Measurements from ENCODE around the gene SLC22A1.

GRCh38 chr6:160137130-160137988 is 15.7 kb downstream of the SLC22A1 start:
- no peak for TF ChIP-seq CTCF (IDR thresholded peaks at IDR 0.05)
- no peak for TF ChIP-seq POLR2A (IDR thresholded peaks at IDR 0.05)

All from breast epithelium (tissue), 3 donors.